ENCODE data around the gene MYZAP. TPM values are rescaled to one million over a fixed set of nuclear protein-coding genes. Genes with fewer than 3 reads are reported as not detected.

The MYZAP gene
- polyA plus RNA-seq, 1 donor (not counting 4 experiments of a cell fraction or from before 2014, with no cell fraction given), result 1.8 TPM

DNA sequence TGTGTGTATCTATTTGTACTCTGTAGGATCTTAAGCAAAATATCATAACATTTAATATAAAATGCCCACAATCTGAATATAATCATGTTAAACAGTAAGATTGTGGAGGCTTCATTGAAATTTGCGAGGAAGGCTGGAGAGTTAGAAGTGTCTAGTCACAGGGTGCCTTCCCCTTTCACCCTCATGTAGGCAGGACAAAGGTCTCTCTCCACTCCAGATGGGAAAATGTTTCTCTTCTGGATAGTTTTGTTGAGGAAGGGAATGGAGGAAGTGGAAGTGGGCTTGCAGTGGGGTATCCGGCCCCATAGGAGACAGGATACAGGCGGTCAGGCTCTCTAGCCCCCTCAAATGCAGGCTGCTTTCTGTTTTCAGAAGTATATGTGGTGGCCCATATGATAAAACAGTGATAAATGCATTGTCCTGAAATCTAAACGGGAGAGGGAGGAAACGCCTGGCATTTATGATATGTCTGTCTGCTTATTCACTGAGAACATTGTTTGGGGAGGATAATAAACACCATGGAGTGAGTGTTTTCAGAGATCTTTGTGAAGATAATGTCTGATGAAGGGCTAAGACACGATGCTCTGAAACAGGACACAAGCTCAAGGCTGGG, 13.3 kb upstream of the MYZAP start:
- H4K20me1 ChIP-seq (ENCODE audit: control insufficient read depth, extremely low read depth, insufficient read depth, low read length), result no peaks in the 10 kb centered on the region
- H3K4me1 ChIP-seq (ENCODE audit: control insufficient read depth, extremely low read depth, insufficient read depth, low read length), result no peaks in the 10 kb centered on the region
- no peaks in the 10 kb centered on the region for H3K36me3 ChIP-seq (ENCODE audit: control insufficient read depth in 2 of 2, extremely low read depth in 1 of 2, insufficient read depth in 2 of 2, low read length in 2 of 2)
- dilution Hi-C loops (cut with MboI; ENCODE audit: extremely low pct_ligation_motif_present, low sequenced_read_pairs), result no loop called here
- peaks cover 8% of the 10 kb centered on the region for H3K27me3 ChIP-seq (ENCODE audit: control insufficient read depth, extremely low read depth, insufficient read depth, low read length)
- TF ChIP-seq, protein P1, sequence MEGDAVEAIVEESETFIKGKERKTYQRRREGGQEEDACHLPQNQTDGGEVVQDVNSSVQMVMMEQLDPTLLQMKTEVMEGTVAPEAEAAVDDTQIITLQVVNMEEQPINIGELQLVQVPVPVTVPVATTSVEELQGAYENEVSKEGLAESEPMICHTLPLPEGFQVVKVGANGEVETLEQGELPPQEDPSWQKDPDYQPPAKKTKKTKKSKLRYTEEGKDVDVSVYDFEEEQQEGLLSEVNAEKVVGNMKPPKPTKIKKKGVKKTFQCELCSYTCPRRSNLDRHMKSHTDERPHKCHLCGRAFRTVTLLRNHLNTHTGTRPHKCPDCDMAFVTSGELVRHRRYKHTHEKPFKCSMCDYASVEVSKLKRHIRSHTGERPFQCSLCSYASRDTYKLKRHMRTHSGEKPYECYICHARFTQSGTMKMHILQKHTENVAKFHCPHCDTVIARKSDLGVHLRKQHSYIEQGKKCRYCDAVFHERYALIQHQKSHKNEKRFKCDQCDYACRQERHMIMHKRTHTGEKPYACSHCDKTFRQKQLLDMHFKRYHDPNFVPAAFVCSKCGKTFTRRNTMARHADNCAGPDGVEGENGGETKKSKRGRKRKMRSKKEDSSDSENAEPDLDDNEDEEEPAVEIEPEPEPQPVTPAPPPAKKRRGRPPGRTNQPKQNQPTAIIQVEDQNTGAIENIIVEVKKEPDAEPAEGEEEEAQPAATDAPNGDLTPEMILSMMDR (optimal IDR thresholded peaks at IDR 0.05 in 1 of 3, IDR thresholded peaks at IDR 0.05 in 1 of 3, conservative IDR thresholded peaks at IDR 0.05 in 1 of 3; ENCODE audit: extremely low read depth in 1 of 3, insufficient read depth in 2 of 3, low read length in 3 of 3), result no peak
- no peak for TF ChIP-seq EZH2 (IDR thresholded peaks at IDR 0.05; ENCODE audit: low read length)
- DNase-seq (ENCODE audit: low read depth, low spot score), result no peak
- H3K27ac ChIP-seq (ENCODE audit: control insufficient read depth, insufficient read depth, low read length), result no peak overlapping the region
- no peak overlapping the region for H3K9ac ChIP-seq (ENCODE audit: control insufficient read depth, extremely low read depth, insufficient read depth, low read length)
- peaks cover 2% of the 10 kb centered on the region for H3K9me3 ChIP-seq (ENCODE audit: control insufficient read depth, low read depth, low read length)
- no peak overlapping the region for H3K4me3 ChIP-seq (ENCODE audit: control insufficient read depth in 2 of 3, extremely low read depth in 1 of 3, insufficient read depth in 2 of 3, low read depth in 1 of 3, low read length in 3 of 3)
- H3K9me1 ChIP-seq (ENCODE audit: control insufficient read depth, extremely low read depth, insufficient read depth, low read length), result no peaks in the 10 kb centered on the region
- H3K79me2 ChIP-seq (ENCODE audit: control insufficient read depth, insufficient read depth, low read length), result no peaks in the 10 kb centered on the region
- H2AFZ ChIP-seq (ENCODE audit: control insufficient read depth, low read length), result no peak overlapping the region
- no peak for FAIRE-seq
- no peak overlapping the region for H3K4me2 ChIP-seq (ENCODE audit: control insufficient read depth, extremely low read depth, insufficient read depth, low read depth, low read length)

DNA sequence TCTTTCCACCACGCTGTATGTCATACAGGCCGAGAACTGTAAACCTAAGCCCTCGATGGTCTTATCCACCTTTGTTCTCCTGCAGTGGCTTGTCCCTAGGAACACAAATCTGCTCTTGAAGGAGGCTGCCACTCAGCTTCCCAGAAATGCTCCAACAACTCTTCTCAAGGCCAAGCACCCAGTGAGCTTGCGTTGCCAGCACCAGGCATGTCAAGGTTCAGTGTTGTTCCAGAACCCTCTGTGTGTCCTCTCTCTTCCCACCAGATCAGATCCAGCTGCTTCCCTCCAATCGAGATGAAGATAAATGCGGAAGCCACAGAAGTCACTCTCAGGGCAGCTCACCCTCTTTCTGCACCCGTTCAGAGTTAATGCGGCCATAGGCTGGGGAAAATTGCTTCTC, 11.3 kb upstream of the MYZAP start:
- TF ChIP-seq EZH2 (IDR thresholded peaks at IDR 0.05; ENCODE audit: low read length), result no peak
- TF ChIP-seq, protein P1 (optimal IDR thresholded peaks at IDR 0.05 in 1 of 3, IDR thresholded peaks at IDR 0.05 in 1 of 3, conservative IDR thresholded peaks at IDR 0.05 in 1 of 3; ENCODE audit: extremely low read depth in 1 of 3, insufficient read depth in 2 of 3, low read length in 3 of 3), result no peak
- DNase-seq (ENCODE audit: low read depth, low spot score), result no peak
- H3K79me2 ChIP-seq (ENCODE audit: control insufficient read depth, insufficient read depth, low read length), result no peaks in the 10 kb centered on the region
- no peak overlapping the region for H3K9ac ChIP-seq (ENCODE audit: control insufficient read depth, extremely low read depth, insufficient read depth, low read length)
- H3K4me1 ChIP-seq (ENCODE audit: control insufficient read depth, extremely low read depth, insufficient read depth, low read length), result no peaks in the 10 kb centered on the region
- H3K4me2 ChIP-seq (ENCODE audit: control insufficient read depth, extremely low read depth, insufficient read depth, low read depth, low read length), result no peak overlapping the region
- no peak overlapping the region for H2AFZ ChIP-seq (ENCODE audit: control insufficient read depth, low read length)
- peaks cover 8% of the 10 kb centered on the region for H3K27me3 ChIP-seq (ENCODE audit: control insufficient read depth, extremely low read depth, insufficient read depth, low read length)
- H3K9me3 ChIP-seq (ENCODE audit: control insufficient read depth, low read depth, low read length), result peaks cover 2% of the 10 kb centered on the region
- H3K27ac ChIP-seq (ENCODE audit: control insufficient read depth, insufficient read depth, low read length), result no peak overlapping the region
- no peak for FAIRE-seq
- no peaks in the 10 kb centered on the region for H3K36me3 ChIP-seq (ENCODE audit: control insufficient read depth in 2 of 2, extremely low read depth in 1 of 2, insufficient read depth in 2 of 2, low read length in 2 of 2)
- dilution Hi-C loops (cut with MboI; ENCODE audit: extremely low pct_ligation_motif_present, low sequenced_read_pairs), result no loop called here
- no peaks in the 10 kb centered on the region for H4K20me1 ChIP-seq (ENCODE audit: control insufficient read depth, extremely low read depth, insufficient read depth, low read length)
- no peaks in the 10 kb centered on the region for H3K9me1 ChIP-seq (ENCODE audit: control insufficient read depth, extremely low read depth, insufficient read depth, low read length)
- no peak overlapping the region for H3K4me3 ChIP-seq (ENCODE audit: control insufficient read depth in 2 of 3, extremely low read depth in 1 of 3, insufficient read depth in 2 of 3, low read depth in 1 of 3, low read length in 3 of 3)
